Measurements from ENCODE around the gene ATP13A3.

DNA sequence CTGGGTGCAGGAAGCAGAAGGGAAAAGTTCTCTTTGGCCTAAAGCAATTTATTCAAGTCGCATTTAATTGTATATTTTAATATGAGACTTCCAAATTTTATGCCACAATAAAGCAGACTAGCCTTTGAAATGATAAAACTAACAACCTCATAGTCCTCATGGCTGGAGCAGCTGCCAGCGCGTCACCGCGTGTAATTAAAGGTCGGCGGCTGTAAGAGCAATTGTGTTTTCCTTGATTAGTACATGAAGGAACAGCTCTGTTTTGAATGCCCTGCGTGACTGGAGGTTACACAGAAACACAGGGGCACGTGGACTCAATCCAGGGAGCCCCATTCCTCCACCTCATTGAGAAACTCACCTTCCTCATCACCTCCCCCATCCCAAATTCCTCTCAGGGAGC, 107.2 kb downstream of the ATP13A3 start:
- TF ChIP-seq BHLHE40 (IDR thresholded peaks at IDR 0.05; ENCODE audit: borderline replicate concordance): no peak
- no peak for TF ChIP-seq ELF4 (IDR thresholded peaks at IDR 0.05)
- TF ChIP-seq L3MBTL2 (conservative IDR thresholded peaks at IDR 0.05): no peak
- TF ChIP-seq ZNF384 (IDR thresholded peaks at IDR 0.05): no peak
- TF ChIP-seq CTBP1 (IDR thresholded peaks at IDR 0.05; ENCODE audit: borderline replicate concordance): no peak
- TF ChIP-seq LEF1 (IDR thresholded peaks at IDR 0.05; ENCODE audit: borderline replicate concordance): no peak
- no peak for TF ChIP-seq HDGF (IDR thresholded peaks at IDR 0.05; ENCODE audit: borderline replicate concordance)
- TF ChIP-seq FOXK2 (IDR thresholded peaks at IDR 0.05): no peak
- no peak for TF ChIP-seq SUZ12 (IDR thresholded peaks at IDR 0.05)
- no peak for TF ChIP-seq SP1 (IDR thresholded peaks at IDR 0.05)
- TF ChIP-seq, protein P1, sequence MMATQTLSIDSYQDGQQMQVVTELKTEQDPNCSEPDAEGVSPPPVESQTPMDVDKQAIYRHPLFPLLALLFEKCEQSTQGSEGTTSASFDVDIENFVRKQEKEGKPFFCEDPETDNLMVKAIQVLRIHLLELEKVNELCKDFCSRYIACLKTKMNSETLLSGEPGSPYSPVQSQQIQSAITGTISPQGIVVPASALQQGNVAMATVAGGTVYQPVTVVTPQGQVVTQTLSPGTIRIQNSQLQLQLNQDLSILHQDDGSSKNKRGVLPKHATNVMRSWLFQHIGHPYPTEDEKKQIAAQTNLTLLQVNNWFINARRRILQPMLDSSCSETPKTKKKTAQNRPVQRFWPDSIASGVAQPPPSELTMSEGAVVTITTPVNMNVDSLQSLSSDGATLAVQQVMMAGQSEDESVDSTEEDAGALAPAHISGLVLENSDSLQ (IDR thresholded peaks at IDR 0.05): no peak

Measured in HEK293T (cell line).